C4-2B (cell line): ENCODE measurements around the gene PPP2R2C.

Source experiments
- H3K27ac ChIP-seq: fragments of 450-650 bp; 2 replicates; pipeline ENCODE4 v1.5.1; 2017
- CTCF ChIP-seq: fragments of 450-650 bp; conservative IDR thresholded peaks from 2 replicates; pipeline ENCODE4 v1.5.1; 2017; ENCODE audit warnings: mild to moderate bottlenecking
- ZFX ChIP-seq: fragments of 450-650 bp; IDR thresholded peaks from 2 replicates; pipeline ENCODE4 v1.6.1; 2017

Gene PPP2R2C

GRCh38 chr4:6472008-6472386 is 417 bp downstream of the PPP2R2C start:
- H3K27ac ChIP-seq = no peak overlapping the region
- TF ChIP-seq ZFX = no peak
- TF ChIP-seq CTCF = no peak

GRCh38 chr4:6471307-6472007 is 957 bp downstream of the PPP2R2C start:
- H3K27ac ChIP-seq = peak overlapping the region; percentile 68
- no peak for TF ChIP-seq ZFX
- TF ChIP-seq CTCF = no peak

GRCh38 chr4:6470502-6471306 is 1.7 kb downstream of the PPP2R2C start:
- TF ChIP-seq ZFX (peak; percentile 80), CTCF (no peak)
- H3K27ac ChIP-seq = peak overlapping the region; percentile 68

GRCh38 chr4:6469898-6470501 is 2.4 kb downstream of the PPP2R2C start:
- TF ChIP-seq ZFX (no peak), CTCF (no peak)
- H3K27ac ChIP-seq = peak overlapping the region; percentile 68; the same call in 1 of the 2 replicates

- TF ChIP-seq CTCF (no peak), ZFX (no peak)
Observed at GRCh38 chr4:6469144-6469543, 3.3 kb downstream of the PPP2R2C start.

GRCh38 chr4:6468376-6468775 is 4.0 kb downstream of the PPP2R2C start:
- no peak overlapping the region for H3K27ac ChIP-seq
- no peak for TF ChIP-seq CTCF
- no peak for TF ChIP-seq ZFX

More at GRCh38 chr4:6469144-6469543, 3.3 kb downstream of the PPP2R2C start:
- no peak overlapping the region for H3K27ac ChIP-seq

- TF ChIP-seq ZFX (no peak), CTCF (no peak)
- no peak overlapping the region for H3K27ac ChIP-seq
Observed at GRCh38 chr4:6467600-6467999, 4.8 kb downstream of the PPP2R2C start.
